ENCODE results near the gene PPP1R36. TPM values are rescaled to one million over a fixed set of nuclear protein-coding genes. Genes with fewer than 3 reads are reported as not detected.

Gene PPP1R36
- total RNA-seq, 1 experiment from 2014 or later = 0.34 TPM

DNA sequence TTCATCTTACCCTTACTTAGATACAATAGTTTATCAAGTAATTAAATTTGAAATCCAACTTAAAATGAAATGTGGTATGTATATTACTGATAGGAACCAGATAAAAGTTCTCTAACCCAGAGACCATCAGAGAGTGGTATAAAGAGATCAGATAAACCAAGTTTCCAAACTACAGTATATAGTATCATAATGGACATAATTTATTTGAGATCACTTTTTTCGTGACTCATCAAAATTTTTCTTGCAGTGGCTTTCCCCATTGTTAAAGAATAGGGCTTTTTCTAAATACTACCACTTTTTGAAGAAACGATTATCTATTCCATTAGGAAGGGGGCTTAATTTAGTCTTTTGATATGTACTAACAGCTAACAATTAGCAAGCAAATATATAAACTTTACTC lies 24.4 kb upstream of the PPP1R36 start:
- H3K36me3 ChIP-seq (ENCODE audit: insufficient read depth, low read length, poor library complexity, severe bottlenecking) = peaks cover 28% of the 10 kb centered on the region
- ChIA-PET POLR2A (ENCODE audit: low non-redundant PET) (no interaction called here), CTCF (no interaction called here)
- no peaks in the 10 kb centered on the region for H3K27me3 ChIP-seq (replicated peaks; ENCODE audit: insufficient read depth, low read depth, low read length, poor library complexity)
- DNase-seq (ENCODE audit: low spot score) = no peak
- intact Hi-C loops (cut with micrococcal nuclease; ENCODE audit: unreplicated experiment) = no loop called here
- H3K4me1 ChIP-seq (ENCODE audit: insufficient read depth, low read length, poor library complexity, severe bottlenecking) = peaks cover 5% of the 10 kb centered on the region
- no peaks in the 10 kb centered on the region for H3K9me3 ChIP-seq (ENCODE audit: low read depth, low read length, poor library complexity, severe bottlenecking)
- TF ChIP-seq EZH2 (IDR thresholded peaks at IDR 0.05; ENCODE audit: borderline replicate concordance, low read depth, low read length, poor library complexity, severe bottlenecking) (no peak), CTCF (conservative IDR thresholded peaks at IDR 0.05; ENCODE audit: low read depth, low read length) (no peak)
- H3K27ac ChIP-seq (ENCODE audit: low read depth, low read length, poor library complexity, severe bottlenecking) = no peak overlapping the region
- no TSS peak for BruUV-seq (replicated peaks)
- no peak overlapping the region for H3K4me3 ChIP-seq (ENCODE audit: low read depth, low read length, poor library complexity, severe bottlenecking)

DNA sequence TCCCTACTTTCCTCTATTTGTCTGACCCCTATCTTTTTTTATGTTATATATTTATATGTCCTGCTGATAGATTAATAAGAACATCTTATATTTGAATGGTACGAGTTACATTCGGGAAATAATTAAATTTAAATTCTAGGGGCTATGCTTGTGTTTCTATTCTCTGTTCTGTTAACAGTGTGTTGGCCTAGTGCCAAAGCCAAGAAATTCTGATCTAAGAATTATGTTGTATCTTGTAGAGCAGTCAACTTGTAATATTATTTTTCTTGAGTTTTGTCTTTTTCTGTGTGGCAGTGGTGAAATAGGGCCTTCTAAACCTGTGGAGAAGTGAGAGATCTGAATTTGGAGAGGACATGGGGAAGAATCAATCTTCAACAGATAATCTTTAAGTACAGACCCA lies 18.2 kb upstream of the PPP1R36 start:
- no peaks in the 10 kb centered on the region for H3K9me3 ChIP-seq (ENCODE audit: low read depth, low read length, poor library complexity, severe bottlenecking)
- no peak overlapping the region for H3K4me3 ChIP-seq (ENCODE audit: low read depth, low read length, poor library complexity, severe bottlenecking)
- H3K36me3 ChIP-seq (ENCODE audit: insufficient read depth, low read length, poor library complexity, severe bottlenecking) = no peaks in the 10 kb centered on the region
- intact Hi-C loops (cut with micrococcal nuclease; ENCODE audit: unreplicated experiment) = no loop called here
- no peak for DNase-seq (ENCODE audit: low spot score)
- no peaks in the 10 kb centered on the region for H3K27me3 ChIP-seq (replicated peaks; ENCODE audit: insufficient read depth, low read depth, low read length, poor library complexity)
- CTCF ChIA-PET = interaction anchor here (0.6 kb wide), 1 partner anchor 490 kb away, joined by 3 read pairs; no protein-coding TSS in a partner anchor
- POLR2A ChIA-PET (ENCODE audit: low non-redundant PET) = no interaction called here
- H3K27ac ChIP-seq (ENCODE audit: low read depth, low read length, poor library complexity, severe bottlenecking) = no peak overlapping the region
- TF ChIP-seq CTCF (conservative IDR thresholded peaks at IDR 0.05; ENCODE audit: low read depth, low read length) (no peak), EZH2 (IDR thresholded peaks at IDR 0.05; ENCODE audit: borderline replicate concordance, low read depth, low read length, poor library complexity, severe bottlenecking) (no peak)
- BruUV-seq (replicated peaks) = no TSS peak
- peaks cover 5% of the 10 kb centered on the region for H3K4me1 ChIP-seq (ENCODE audit: insufficient read depth, low read length, poor library complexity, severe bottlenecking)

DNA sequence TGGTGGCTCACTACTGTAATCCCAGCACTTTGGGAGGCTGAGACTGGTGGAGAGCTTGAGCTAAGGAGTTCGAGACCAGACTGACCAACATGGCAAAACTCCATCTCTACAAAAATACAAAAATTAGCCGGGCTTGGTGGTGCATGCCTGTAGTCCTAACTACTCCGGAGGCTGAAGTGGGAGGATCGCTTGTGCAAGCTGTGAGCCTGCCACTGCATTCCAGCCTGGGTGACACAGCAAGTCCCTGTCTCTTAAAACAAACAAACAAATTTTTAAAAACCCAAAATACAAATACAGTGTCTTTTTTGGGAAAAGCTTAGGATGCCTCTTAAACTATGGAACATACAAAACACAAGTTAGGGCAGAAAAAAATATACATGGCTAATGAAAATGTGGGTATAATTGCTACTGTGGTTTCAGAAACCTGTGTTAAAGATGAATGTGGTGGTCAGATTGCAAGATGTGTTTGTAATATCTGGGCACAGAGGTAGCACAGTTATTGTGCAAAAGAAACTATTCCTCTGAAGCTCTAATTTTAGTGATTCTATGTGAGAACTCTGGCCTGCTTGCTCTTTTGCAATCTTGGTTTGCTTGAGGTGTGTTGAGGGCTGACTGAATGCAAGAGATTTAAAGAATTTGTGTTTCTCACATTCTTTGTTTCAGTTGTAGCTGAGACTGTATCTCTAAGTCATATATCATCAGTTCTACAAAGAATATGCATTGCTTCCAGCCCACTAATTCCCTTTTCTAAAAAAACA lies 13.1 kb upstream of the PPP1R36 start:
- Histone ChIP-seq H3K27me3 (replicated peaks; ENCODE audit: insufficient read depth, low read depth, low read length, poor library complexity) (no peaks in the 10 kb centered on the region), H3K27ac (ENCODE audit: low read depth, low read length, poor library complexity, severe bottlenecking) (no peak overlapping the region), H3K36me3 (ENCODE audit: insufficient read depth, low read length, poor library complexity, severe bottlenecking) (no peaks in the 10 kb centered on the region), H3K4me3 (ENCODE audit: low read depth, low read length, poor library complexity, severe bottlenecking) (no peak overlapping the region), H3K9me3 (ENCODE audit: low read depth, low read length, poor library complexity, severe bottlenecking) (peaks cover 9% of the 10 kb centered on the region), H3K4me1 (ENCODE audit: insufficient read depth, low read length, poor library complexity, severe bottlenecking) (no peaks in the 10 kb centered on the region)
- POLR2A ChIA-PET (ENCODE audit: low non-redundant PET) = no interaction called here
- intact Hi-C loops (cut with micrococcal nuclease; ENCODE audit: unreplicated experiment) = no loop called here
- no peak for TF ChIP-seq EZH2 (IDR thresholded peaks at IDR 0.05; ENCODE audit: borderline replicate concordance, low read depth, low read length, poor library complexity, severe bottlenecking)
- no peak for TF ChIP-seq CTCF (conservative IDR thresholded peaks at IDR 0.05; ENCODE audit: low read depth, low read length)
- no peak for DNase-seq (ENCODE audit: low spot score)
- CTCF ChIA-PET = no interaction called here
- BruUV-seq (replicated peaks) = no TSS peak

Data from A673 (cell line).